Prostate gland (tissue), 2 donors: ENCODE data around the gene SYNE1.

Experiments used
- POLR2A ChIP-seq: fragments of 450-650 bp; IDR thresholded peaks from one replicate; pipeline ENCODE4 v1.6.1; 2016; ENCODE audit warnings: antibody characterized with exemption, mild to moderate bottlenecking
- TF ChIP-seq, protein P1 (sequence below), 4 experiments: fragments of 200-600 bp in 2 of 4; fragments of 450-650 bp in 2 of 4; sonication (generic) in 2 of 4; IDR thresholded peaks; 1 replicate in 3 of 4; 2 replicates in 1 of 4; pipeline ENCODE4 v1.5.1; 2016 to 2019; ENCODE audit warnings: antibody characterized with exemption in 4 of 4, mild to moderate bottlenecking in 2 of 4, moderate library complexity in 2 of 4

DNA sequence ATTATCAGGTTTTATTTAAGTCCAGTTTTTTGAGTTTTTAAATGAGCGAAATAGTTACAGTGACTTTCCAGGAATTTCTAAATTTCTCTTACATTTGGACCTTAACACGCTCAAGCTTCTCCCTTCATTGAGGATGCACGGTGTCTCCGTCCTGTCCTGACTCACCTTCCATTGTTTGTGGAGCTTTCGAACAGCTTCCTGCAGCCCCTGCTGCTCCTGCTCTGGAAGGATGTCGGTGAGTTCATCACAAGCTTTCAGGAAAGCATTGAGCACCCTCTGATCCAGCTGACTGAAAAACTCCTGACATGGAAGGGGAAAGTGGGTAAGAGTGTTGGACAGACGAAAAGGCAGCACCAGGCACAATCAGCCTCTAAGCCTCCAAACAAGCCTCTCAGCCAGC lies 183.7 kb downstream of the SYNE1 start:
- TF ChIP-seq, protein P1, sequence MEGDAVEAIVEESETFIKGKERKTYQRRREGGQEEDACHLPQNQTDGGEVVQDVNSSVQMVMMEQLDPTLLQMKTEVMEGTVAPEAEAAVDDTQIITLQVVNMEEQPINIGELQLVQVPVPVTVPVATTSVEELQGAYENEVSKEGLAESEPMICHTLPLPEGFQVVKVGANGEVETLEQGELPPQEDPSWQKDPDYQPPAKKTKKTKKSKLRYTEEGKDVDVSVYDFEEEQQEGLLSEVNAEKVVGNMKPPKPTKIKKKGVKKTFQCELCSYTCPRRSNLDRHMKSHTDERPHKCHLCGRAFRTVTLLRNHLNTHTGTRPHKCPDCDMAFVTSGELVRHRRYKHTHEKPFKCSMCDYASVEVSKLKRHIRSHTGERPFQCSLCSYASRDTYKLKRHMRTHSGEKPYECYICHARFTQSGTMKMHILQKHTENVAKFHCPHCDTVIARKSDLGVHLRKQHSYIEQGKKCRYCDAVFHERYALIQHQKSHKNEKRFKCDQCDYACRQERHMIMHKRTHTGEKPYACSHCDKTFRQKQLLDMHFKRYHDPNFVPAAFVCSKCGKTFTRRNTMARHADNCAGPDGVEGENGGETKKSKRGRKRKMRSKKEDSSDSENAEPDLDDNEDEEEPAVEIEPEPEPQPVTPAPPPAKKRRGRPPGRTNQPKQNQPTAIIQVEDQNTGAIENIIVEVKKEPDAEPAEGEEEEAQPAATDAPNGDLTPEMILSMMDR (IDR thresholded peaks at IDR 0.05) = no peak
- no peak for TF ChIP-seq POLR2A
